Activated gamma-delta T cell treated with anti-CD3 and anti-CD28 coated beads, Interleukin-2, amount 50 U/mL, for 16 hours (primary cell): ENCODE measurements around the gene MAGI1.
"Not testable (repeated sequence)": the region's sequence is repeated elsewhere in the genome, so short reads cannot be mapped to it uniquely, and the experiment has no call there.

Source experiments
- DNase-seq: peaks from one replicate; pipeline ENCODE4 v3.0.0-alpha.2; 2020; ENCODE audit warnings: low read depth

The MAGI1 gene

DNA sequence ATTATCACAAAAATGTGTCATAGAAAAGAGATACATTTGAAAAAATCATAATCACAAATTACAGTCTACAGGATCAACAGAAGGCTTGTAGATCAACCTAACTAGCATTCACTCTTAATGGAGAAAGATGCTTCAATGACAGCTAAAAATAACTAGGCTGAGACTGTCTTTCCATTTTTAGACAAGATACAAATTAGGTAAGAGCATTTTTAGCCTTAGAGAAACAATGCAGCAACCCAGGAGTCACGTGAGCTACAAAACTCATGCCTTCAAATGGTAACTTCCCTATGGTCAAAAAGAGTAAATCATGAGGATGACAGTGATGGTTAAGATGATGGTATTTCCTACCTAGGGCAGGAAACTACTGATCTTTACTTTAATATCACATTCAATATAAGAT lies 415.4 kb downstream of the MAGI1 start:
- no peak for DNase-seq

GRCh38 chr3:65619888-65620287 lies 418.8 kb downstream of the MAGI1 start:
- DNase-seq, result no peak

DNA sequence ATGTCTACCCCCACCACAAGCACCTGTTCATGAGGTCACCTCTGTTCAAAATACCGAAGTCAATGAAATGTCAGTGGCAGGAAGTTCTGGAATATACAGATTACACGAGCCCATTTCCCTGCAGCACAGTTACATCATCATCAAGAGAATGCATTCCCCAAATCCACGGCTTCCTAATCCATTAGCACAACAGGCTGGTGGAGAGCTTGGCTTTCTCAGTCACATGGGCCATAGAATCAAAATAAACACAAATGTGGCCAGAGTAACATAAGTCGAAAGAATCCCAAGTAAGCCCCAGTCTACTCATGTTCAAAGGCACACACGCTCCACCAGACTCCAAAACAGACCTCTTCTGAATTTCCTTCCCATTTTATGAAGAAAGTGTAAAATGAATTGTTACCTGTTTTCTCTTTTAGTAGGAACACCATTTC lies 419.3 kb downstream of the MAGI1 start:
- DNase-seq, result no peak

GRCh38 chr3:65618599-65618998 lies 420.1 kb downstream of the MAGI1 start:
- DNase-seq, result no peak

DNA sequence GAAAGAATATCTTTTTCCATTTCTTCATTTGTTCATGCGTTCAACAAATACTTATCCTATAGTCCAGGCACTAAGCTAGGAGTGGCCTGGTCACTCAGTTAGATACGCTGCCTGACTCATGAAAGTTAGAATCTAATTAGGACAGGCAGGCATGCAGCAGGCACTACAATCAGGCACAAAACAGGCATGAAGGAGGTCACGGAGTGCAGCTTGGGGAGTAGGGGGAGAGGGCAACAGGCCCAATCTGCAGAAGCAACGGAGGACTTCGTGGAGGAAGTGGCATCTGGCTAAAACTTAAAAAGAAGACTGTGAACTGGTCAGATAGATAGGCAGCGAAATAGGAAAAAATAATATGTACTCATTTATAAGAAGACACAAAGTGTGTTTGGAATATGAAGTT lies 420.9 kb downstream of the MAGI1 start:
- no peak for DNase-seq

DNA sequence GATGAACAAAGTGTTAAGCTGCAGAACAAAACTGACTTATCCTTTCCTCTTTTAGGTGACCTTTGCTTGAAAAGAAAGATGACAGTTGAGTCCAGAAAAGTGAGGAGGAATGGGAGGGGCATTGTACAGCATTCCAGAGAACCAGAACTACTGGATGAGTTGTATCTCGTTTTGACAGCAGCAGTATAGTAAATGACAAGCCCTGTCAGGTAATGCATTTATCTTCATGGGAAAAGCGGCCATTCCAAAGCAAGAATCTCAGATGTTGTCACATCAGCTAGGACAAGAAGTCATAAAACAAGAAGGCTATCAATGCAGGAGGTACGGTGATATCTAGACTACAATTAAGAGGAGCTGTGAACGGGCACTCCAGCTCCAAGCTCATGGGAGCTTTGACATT lies 421.5 kb downstream of the MAGI1 start:
- DNase-seq, result no peak

- no peak for DNase-seq
Measured at GRCh38 chr3:65616563-65616962, 422.2 kb downstream of the MAGI1 start.

DNA sequence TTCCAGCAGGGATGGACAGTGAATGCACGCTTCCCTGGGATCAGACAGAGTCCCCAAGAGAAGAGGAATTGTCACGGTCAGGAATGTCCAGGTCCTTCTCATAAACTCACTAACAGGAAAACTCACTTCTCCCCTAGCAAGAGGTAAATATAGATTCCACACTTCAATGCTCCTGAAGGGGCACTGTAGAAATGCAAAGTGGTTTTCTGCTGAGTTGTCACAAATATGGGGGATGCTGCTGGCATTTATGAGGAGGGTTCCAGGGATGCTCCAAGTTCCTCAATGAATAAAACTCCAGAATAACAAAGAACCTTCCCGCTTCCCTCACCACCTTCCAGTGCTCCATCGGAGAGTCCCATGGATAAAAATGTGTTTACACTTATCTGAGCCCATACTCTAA lies 423.4 kb downstream of the MAGI1 start:
- DNase-seq, result no peak

DNA sequence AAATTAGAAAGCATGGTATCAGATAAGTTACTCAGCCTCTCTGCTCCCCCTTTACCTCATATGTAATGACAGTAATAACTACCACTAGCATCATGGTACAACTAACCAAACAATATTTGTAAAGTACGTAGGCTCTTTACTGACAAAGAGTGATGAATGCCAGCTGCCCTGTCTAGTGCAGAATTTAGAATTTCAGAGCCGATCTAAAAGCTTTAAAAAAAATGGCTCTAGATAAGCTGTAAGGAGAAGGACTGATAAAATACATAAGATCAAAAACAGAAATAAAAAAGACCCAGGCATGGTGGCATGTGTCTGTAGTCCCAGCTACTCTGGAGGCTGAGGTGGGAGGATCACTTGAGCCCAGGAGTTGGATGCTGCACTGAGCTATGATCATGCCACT lies 424.1 kb downstream of the MAGI1 start:
- no peak for DNase-seq

DNA sequence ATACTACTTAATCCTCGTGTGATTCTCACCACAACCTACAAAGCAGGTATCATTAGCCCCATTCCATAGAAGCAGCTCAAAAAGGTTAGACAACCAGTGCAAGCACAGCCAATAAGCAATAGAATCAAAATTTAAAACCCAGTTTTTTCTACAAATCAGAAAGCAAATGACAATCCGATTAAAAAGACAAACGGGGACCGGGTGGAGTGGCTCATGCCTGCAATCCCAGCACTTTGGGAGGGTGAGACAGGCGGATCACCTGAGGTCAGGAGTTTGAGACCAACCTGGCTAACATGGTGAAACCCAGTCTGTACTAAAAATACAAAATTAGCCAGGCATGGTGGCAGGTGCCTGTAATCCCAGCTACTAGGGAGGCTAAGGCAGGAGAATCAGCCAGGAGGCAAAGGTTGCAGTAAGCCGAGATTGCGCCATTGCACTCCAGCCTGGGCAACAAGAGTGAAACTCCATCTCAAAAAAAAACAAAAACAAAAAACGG lies 430.7 kb downstream of the MAGI1 start:
- DNase-seq, result not testable (repeated sequence)

- no peak for DNase-seq
Measured at GRCh38 chr3:65607101-65607500, 431.6 kb downstream of the MAGI1 start.

- no peak for DNase-seq
Measured at GRCh38 chr3:65605876-65606432, 432.8 kb downstream of the MAGI1 start.

DNA sequence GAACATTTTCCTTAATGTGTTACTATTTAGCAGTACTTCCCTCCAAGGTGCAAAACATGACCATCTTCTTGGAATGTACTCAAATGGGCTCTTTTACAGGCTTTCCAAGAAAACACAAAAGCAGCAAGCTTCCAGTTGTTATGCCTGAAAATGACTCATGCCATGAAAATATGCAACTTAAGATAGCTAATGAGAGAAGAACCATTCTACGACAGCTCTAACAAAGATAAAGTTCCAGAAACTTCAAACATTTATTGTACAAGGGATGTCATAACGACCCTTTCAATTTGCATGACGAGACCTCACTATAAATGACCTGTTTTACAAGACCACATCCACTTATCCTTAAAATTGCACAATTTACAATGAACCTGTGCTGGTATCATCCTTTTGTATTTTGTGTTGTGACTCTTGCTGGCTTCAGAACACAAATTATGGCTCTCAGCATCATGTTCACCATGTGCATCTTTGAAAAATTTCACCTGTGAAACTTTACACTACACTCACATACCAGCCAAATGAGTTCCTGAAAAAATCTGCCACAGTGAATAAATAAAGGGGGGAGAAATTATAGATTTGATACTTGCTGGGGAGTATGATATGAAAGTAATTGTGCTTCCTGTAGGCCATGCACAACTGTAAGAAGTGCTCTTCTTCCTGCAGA lies 433.7 kb downstream of the MAGI1 start:
- no peak for DNase-seq

- no peak for DNase-seq
Measured at GRCh38 chr3:65603631-65604030, 435.1 kb downstream of the MAGI1 start.

DNA sequence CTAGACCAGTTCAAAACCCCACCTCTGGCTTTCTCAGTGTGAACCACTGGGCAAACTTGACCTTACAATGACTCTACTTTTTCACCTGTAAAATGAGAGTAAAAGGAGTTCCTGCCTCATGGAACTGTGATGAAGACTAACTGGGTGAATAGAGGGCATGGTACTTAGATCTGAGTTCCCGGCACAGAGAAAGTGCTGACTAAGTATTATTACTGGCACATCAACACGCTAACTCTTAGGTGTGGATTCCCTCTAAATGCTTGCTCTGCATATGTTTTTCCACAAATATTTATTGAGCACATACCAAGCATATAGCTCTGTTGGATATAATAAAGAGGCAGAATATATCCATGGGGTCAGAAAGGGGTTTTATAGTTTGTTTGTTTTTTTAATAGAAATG lies 437.8 kb downstream of the MAGI1 start:
- DNase-seq, result no peak

DNA sequence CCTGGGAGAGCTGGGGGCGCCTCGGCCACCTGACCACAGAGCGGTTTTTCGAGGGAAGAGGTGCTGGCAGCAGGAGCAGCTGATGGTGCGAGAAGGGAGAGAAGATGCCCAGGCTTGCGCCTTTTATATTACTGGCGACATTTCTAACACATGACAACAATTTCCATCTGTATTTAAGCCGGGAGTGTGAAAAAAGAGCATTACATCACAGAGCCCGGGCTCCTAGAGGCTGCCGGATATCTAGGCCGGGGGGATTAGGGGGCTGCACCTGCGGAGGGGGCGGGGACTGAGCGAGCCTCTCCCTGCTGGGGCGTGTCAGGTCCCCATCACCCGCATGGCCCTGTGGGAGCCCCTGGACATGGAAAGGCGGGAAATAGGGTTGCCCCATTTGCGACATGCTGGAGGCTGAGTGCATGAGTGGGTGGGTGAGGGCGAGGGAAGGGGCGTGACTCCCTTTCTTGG lies 440.7 kb downstream of the MAGI1 start:
- no peak for DNase-seq

DNA sequence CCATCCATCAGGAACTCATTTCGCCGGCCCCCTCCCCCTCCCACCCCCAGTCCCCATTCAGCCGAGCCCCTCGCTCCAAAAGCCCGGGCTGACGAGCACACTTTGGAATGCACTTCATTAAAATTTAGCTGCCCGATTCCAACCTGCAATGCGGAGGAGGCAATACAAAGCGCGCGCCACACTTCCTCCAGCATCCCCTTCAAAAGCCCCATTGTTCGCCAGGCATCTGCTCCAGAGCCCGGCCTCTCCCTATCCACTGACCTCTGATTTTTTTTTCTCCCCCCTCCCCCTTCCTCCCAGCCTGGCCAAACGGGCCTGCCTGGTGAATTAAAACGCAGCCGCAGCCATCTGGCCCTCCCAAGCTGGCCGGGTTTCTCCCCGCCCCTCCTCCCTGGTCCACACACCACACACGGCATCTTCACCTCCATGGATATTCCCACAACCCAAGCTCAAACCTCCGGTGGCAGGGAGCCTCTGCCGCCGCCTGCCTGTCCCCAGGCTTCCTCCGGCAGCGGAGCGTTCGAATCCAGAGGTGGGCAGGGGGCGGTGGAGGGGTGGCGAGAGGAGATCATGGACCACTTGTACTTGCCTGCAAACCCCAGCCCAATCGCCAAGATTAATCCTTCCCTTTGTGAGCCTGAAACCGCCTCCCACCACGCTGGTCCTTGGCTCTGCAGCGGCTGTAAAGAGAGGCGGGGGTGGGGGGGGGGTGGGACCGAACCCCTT lies 441.3 kb downstream of the MAGI1 start:
- DNase-seq, result no peak

- no peak for DNase-seq
Measured at GRCh38 chr3:65596571-65597225, 442.0 kb downstream of the MAGI1 start.

- no peak for DNase-seq
Measured at GRCh38 chr3:65596029-65596300, 442.8 kb downstream of the MAGI1 start.

GRCh38 chr3:65595222-65596028 lies 443.3 kb downstream of the MAGI1 start:
- DNase-seq, result no peak

DNA sequence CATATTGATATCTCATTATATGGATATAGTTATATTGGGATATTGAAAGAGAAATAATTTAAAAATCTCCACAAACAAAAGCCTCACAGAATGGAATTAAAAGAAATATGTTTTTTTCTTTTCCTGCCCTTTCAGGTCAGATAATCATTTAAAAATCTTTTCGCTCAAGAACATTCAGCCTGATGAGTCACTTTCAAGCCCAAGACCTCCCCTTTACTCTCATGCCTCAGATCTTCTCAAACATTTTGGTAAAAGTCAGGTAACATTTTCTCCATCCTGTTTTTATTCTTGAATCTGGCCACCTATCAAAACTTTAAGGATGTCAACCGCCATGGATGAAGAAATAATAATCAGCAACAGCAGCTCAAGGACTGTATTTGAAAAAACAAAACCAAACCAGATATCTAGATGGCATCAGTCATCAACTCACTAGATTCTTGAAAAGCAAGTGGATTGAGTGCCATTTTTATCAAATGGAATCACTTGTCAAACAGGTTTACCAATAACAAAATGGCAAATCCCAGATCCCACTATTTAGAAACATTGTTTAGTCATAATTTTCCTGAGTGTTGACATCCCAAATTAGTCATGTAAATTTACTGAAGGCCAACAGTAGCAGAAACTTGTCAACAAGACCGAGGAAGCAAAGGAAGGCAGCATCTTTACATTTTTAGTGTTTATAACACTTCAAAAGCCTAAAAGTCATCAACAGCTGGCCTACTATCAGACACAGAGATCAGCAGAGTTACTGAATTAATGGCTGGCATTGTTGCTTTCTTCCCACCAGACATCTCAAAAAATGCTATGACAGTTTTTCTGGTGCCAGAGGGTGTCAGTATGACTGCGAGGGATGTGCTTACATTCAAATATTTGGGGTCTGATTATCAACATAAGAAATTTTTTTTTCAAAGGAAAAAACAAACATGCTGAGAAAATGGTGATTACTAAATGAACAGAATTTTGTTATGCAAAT lies 444.7 kb downstream of the MAGI1 start:
- no peak for DNase-seq
